ENCODE data around the gene POU3F3.
A peak's percentile ranks its signal among the peaks of the same experiment; 100 is the strongest.

POU3F3 gene

GRCh38 chr2:104862058-104862941 lies 8.4 kb downstream of the POU3F3 start:
- no peak for DNase-seq

- no peak for DNase-seq
These were observed 9.2 kb downstream of the POU3F3 start for GRCh38 chr2:104863146-104863467.

- DNase-seq: no peak
These were observed 9.8 kb downstream of the POU3F3 start for GRCh38 chr2:104863468-104864279.

GRCh38 chr2:104864280-104865095 lies 10.6 kb downstream of the POU3F3 start:
- no peak for DNase-seq

- DNase-seq: no peak
These were observed 11.2 kb downstream of the POU3F3 start for GRCh38 chr2:104865096-104865470.

- DNase-seq: no peak
These were observed 12.4 kb downstream of the POU3F3 start for GRCh38 chr2:104866122-104866864.

GRCh38 chr2:104866883-104867812 lies 13.2 kb downstream of the POU3F3 start:
- peak in 2 of 3 experiments; percentile 24 to 44 for DNase-seq

- no peak for DNase-seq
These were observed 14.0 kb downstream of the POU3F3 start for GRCh38 chr2:104867813-104868504.

GRCh38 chr2:104868505-104868866 lies 14.6 kb downstream of the POU3F3 start:
- no peak for DNase-seq

GRCh38 chr2:104870100-104870975 lies 16.4 kb downstream of the POU3F3 start:
- no peak for DNase-seq

- DNase-seq: no peak
These were observed 17.7 kb downstream of the POU3F3 start for GRCh38 chr2:104871649-104871971.

- peak in 2 of 3 experiments; percentile 30 to 55 for DNase-seq
These were observed 18.3 kb downstream of the POU3F3 start for GRCh38 chr2:104871972-104872865.

- peak in 2 of 3 experiments; percentile 69 to 78 for DNase-seq
These were observed 19.2 kb downstream of the POU3F3 start for GRCh38 chr2:104872866-104873688.

GRCh38 chr2:104873689-104874054 lies 19.8 kb downstream of the POU3F3 start:
- no peak for DNase-seq

- peak in 1 of 3 experiments; percentile 8 for DNase-seq
These were observed 20.3 kb downstream of the POU3F3 start for GRCh38 chr2:104874230-104874629.

- no peak for DNase-seq
These were observed 21.3 kb downstream of the POU3F3 start for GRCh38 chr2:104875262-104875661.
